ENCODE measurements around the gene GREM1. TPM values are rescaled to one million over a fixed set of nuclear protein-coding genes. Genes with fewer than 3 reads are reported as not detected.

The GREM1 gene
- total RNA-seq, 1 experiment from 2014 or later = 2.2 TPM

DNA sequence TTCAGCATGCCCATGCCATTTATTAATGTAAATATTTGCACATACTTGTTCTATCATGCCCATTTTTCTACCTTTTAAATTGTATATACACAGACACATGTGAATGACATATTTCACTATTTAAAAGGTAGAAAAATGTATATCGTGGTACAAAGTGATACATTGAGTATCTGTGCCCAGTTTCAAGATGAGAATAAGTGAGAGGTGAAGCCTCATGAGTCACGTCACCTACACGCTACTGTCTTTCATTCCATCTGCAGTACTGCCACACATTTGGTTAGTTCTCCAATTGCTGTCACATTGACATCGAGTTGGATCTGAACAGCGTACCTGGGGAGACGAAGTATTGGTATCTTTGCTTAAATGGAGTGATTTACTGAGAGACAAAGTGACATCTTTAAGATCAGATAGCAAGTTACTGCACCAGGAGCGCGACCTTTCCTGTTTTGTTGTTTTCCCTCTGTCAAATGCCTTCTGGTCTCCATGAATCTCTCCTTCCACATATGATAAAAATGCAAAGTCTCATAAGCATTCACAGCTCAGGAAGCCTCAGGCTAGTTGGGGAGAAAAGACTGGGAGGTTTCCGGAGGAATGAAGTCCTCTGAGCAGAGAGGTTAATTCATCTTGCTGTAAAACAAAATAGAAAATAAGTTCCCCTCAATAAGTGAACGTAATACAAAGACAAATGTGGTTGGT is 12.0 kb downstream of the GREM1 start:
- H3K27ac ChIP-seq (ENCODE audit: low read depth, low read length, poor library complexity, severe bottlenecking) = no peak overlapping the region
- no peak for TF ChIP-seq EZH2 (IDR thresholded peaks at IDR 0.05; ENCODE audit: borderline replicate concordance, low read depth, low read length, poor library complexity, severe bottlenecking)
- TF ChIP-seq, protein P1, sequence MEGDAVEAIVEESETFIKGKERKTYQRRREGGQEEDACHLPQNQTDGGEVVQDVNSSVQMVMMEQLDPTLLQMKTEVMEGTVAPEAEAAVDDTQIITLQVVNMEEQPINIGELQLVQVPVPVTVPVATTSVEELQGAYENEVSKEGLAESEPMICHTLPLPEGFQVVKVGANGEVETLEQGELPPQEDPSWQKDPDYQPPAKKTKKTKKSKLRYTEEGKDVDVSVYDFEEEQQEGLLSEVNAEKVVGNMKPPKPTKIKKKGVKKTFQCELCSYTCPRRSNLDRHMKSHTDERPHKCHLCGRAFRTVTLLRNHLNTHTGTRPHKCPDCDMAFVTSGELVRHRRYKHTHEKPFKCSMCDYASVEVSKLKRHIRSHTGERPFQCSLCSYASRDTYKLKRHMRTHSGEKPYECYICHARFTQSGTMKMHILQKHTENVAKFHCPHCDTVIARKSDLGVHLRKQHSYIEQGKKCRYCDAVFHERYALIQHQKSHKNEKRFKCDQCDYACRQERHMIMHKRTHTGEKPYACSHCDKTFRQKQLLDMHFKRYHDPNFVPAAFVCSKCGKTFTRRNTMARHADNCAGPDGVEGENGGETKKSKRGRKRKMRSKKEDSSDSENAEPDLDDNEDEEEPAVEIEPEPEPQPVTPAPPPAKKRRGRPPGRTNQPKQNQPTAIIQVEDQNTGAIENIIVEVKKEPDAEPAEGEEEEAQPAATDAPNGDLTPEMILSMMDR (conservative IDR thresholded peaks at IDR 0.05; ENCODE audit: low read depth, low read length) = no peak
- H3K27me3 ChIP-seq (replicated peaks; ENCODE audit: insufficient read depth, low read depth, low read length, poor library complexity) = peaks cover 19% of the 10 kb centered on the region
- no peak overlapping the region for H3K4me3 ChIP-seq (ENCODE audit: low read depth, low read length, poor library complexity, severe bottlenecking)
- H3K4me1 ChIP-seq (ENCODE audit: insufficient read depth, low read length, poor library complexity, severe bottlenecking) = no peaks in the 10 kb centered on the region
- intact Hi-C loops (cut with micrococcal nuclease; ENCODE audit: unreplicated experiment) = loop anchor here (10.0 kb wide), 1 partner anchor 65 kb away; no protein-coding TSS in a partner anchor
- H3K9me3 ChIP-seq (ENCODE audit: low read depth, low read length, poor library complexity, severe bottlenecking) = no peaks in the 10 kb centered on the region
- DNase-seq (ENCODE audit: low spot score) = no peak
- ChIA-PET POLR2A (ENCODE audit: low non-redundant PET) (no interaction called here), CTCF (no interaction called here)
- no peaks in the 10 kb centered on the region for H3K36me3 ChIP-seq (ENCODE audit: insufficient read depth, low read length, poor library complexity, severe bottlenecking)
- no TSS peak for BruUV-seq (replicated peaks)

DNA sequence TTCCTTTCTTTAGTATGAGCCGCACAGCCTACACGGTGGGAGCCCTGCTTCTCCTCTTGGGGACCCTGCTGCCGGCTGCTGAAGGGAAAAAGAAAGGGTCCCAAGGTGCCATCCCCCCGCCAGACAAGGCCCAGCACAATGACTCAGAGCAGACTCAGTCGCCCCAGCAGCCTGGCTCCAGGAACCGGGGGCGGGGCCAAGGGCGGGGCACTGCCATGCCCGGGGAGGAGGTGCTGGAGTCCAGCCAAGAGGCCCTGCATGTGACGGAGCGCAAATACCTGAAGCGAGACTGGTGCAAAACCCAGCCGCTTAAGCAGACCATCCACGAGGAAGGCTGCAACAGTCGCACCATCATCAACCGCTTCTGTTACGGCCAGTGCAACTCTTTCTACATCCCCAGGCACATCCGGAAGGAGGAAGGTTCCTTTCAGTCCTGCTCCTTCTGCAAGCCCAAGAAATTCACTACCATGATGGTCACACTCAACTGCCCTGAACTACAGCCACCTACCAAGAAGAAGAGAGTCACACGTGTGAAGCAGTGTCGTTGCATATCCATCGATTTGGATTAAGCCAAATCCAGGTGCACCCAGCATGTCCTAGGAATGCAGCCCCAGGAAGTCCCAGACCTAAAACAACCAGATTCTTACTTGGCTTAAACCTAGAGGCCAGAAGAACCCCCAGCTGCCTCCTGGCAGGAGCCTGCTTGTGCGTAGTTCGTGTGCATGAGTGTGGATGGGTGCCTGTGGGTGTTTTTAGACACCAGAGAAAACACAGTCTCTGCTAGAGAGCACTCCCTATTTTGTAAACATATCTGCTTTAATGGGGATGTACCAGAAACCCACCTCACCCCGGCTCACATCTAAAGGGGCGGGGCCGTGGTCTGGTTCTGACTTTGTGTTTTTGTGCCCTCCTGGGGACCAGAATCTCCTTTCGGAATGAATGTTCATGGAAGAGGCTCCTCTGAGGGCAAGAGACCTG is 13.2 kb downstream of the GREM1 start:
- intact Hi-C loops (cut with micrococcal nuclease; ENCODE audit: unreplicated experiment) = loop anchor here (10.0 kb wide), 1 partner anchor 64 kb away; no protein-coding TSS in a partner anchor
- Histone ChIP-seq H3K9me3 (ENCODE audit: low read depth, low read length, poor library complexity, severe bottlenecking) (no peaks in the 10 kb centered on the region), H3K27ac (ENCODE audit: low read depth, low read length, poor library complexity, severe bottlenecking) (no peak overlapping the region), H3K27me3 (replicated peaks; ENCODE audit: insufficient read depth, low read depth, low read length, poor library complexity) (peaks cover 23% of the 10 kb centered on the region), H3K4me1 (ENCODE audit: insufficient read depth, low read length, poor library complexity, severe bottlenecking) (no peaks in the 10 kb centered on the region), H3K36me3 (ENCODE audit: insufficient read depth, low read length, poor library complexity, severe bottlenecking) (no peaks in the 10 kb centered on the region), H3K4me3 (ENCODE audit: low read depth, low read length, poor library complexity, severe bottlenecking) (no peak overlapping the region)
- BruUV-seq (replicated peaks) = no TSS peak
- DNase-seq (ENCODE audit: low spot score) = peak; percentile 28
- POLR2A ChIA-PET (ENCODE audit: low non-redundant PET) = no interaction called here
- TF ChIP-seq, protein P1 (conservative IDR thresholded peaks at IDR 0.05; ENCODE audit: low read depth, low read length) = no peak
- TF ChIP-seq EZH2 (IDR thresholded peaks at IDR 0.05; ENCODE audit: borderline replicate concordance, low read depth, low read length, poor library complexity, severe bottlenecking) = no peak
- CTCF ChIA-PET = no interaction called here

DNA sequence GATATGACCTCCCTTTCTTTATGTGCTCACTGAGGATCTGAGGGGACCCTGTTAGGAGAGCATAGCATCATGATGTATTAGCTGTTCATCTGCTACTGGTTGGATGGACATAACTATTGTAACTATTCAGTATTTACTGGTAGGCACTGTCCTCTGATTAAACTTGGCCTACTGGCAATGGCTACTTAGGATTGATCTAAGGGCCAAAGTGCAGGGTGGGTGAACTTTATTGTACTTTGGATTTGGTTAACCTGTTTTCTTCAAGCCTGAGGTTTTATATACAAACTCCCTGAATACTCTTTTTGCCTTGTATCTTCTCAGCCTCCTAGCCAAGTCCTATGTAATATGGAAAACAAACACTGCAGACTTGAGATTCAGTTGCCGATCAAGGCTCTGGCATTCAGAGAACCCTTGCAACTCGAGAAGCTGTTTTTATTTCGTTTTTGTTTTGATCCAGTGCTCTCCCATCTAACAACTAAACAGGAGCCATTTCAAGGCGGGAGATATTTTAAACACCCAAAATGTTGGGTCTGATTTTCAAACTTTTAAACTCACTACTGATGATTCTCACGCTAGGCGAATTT is 14.9 kb downstream of the GREM1 start:
- H3K4me3 ChIP-seq (ENCODE audit: low read depth, low read length, poor library complexity, severe bottlenecking) = no peak overlapping the region
- intact Hi-C loops (cut with micrococcal nuclease; ENCODE audit: unreplicated experiment) = loop anchor here (10.0 kb wide), 1 partner anchor 62 kb away; no protein-coding TSS in a partner anchor
- no TSS peak for BruUV-seq (replicated peaks)
- no peaks in the 10 kb centered on the region for H3K36me3 ChIP-seq (ENCODE audit: insufficient read depth, low read length, poor library complexity, severe bottlenecking)
- no peak overlapping the region for H3K27ac ChIP-seq (ENCODE audit: low read depth, low read length, poor library complexity, severe bottlenecking)
- no peak for DNase-seq (ENCODE audit: low spot score)
- H3K27me3 ChIP-seq (replicated peaks; ENCODE audit: insufficient read depth, low read depth, low read length, poor library complexity) = peaks cover 23% of the 10 kb centered on the region
- CTCF ChIA-PET = no interaction called here
- H3K4me1 ChIP-seq (ENCODE audit: insufficient read depth, low read length, poor library complexity, severe bottlenecking) = no peaks in the 10 kb centered on the region
- TF ChIP-seq, protein P1 (conservative IDR thresholded peaks at IDR 0.05; ENCODE audit: low read depth, low read length) = no peak
- TF ChIP-seq EZH2 (IDR thresholded peaks at IDR 0.05; ENCODE audit: borderline replicate concordance, low read depth, low read length, poor library complexity, severe bottlenecking) = no peak
- H3K9me3 ChIP-seq (ENCODE audit: low read depth, low read length, poor library complexity, severe bottlenecking) = no peaks in the 10 kb centered on the region
- POLR2A ChIA-PET (ENCODE audit: low non-redundant PET) = no interaction called here
